ENCODE measurements around the gene DPF3. TPM values are rescaled to one million over a fixed set of nuclear protein-coding genes. Genes with fewer than 3 reads are reported as not detected.

Gene DPF3
- polyA plus RNA-seq, 1 experiment, result 3.6 TPM

GRCh38 chr14:72599579-72600470, 294.1 kb downstream of the DPF3 start:
- no peak for DNase-seq (ENCODE audit: low read depth)
- POLR2A ChIA-PET, result no interaction called here
- CTCF ChIA-PET, result no interaction called here
- Histone ChIP-seq H3K4me3 (ENCODE audit: low read depth, low read length) (no peak overlapping the region), H3K27me3 (ENCODE audit: control insufficient read depth, insufficient read depth, low read length) (no peaks in the 10 kb centered on the region), H3K36me3 (ENCODE audit: control insufficient read depth, insufficient read depth, low read length) (no peaks in the 10 kb centered on the region)
- TF ChIP-seq CTCF (IDR thresholded peaks at IDR 0.05; ENCODE audit: insufficient read depth, low read depth, low read length), result no peak

GRCh38 chr14:72598306-72598705, 295.6 kb downstream of the DPF3 start:
- no peak for DNase-seq (ENCODE audit: low read depth)
- Histone ChIP-seq H3K36me3 (ENCODE audit: control insufficient read depth, insufficient read depth, low read length) (no peaks in the 10 kb centered on the region), H3K4me3 (ENCODE audit: low read depth, low read length) (no peak overlapping the region), H3K27me3 (ENCODE audit: control insufficient read depth, insufficient read depth, low read length) (no peaks in the 10 kb centered on the region; the same call in 1 of the 2 replicates)
- POLR2A ChIA-PET, result no interaction called here
- TF ChIP-seq CTCF (IDR thresholded peaks at IDR 0.05; ENCODE audit: insufficient read depth, low read depth, low read length), result no peak
- CTCF ChIA-PET, result interaction anchor here (0.6 to 1.5 kb wide), 2 partner anchors 9 to 10 kb away, joined by 3 read pairs; no protein-coding TSS in a partner anchor

GRCh38 chr14:72597252-72598233, 296.4 kb downstream of the DPF3 start:
- CTCF ChIA-PET, result interaction anchor here (0.6 to 1.5 kb wide), 4 partner anchors 8 to 735 kb away, joined by 3 read pairs; no protein-coding TSS in a partner anchor
- Histone ChIP-seq H3K27me3 (ENCODE audit: control insufficient read depth, insufficient read depth, low read length) (no peaks in the 10 kb centered on the region; the same call in 1 of the 2 replicates), H3K36me3 (ENCODE audit: control insufficient read depth, insufficient read depth, low read length) (no peaks in the 10 kb centered on the region), H3K4me3 (ENCODE audit: low read depth, low read length) (no peak overlapping the region)
- POLR2A ChIA-PET, result no interaction called here
- TF ChIP-seq CTCF (IDR thresholded peaks at IDR 0.05; ENCODE audit: insufficient read depth, low read depth, low read length), result no peak
- DNase-seq (ENCODE audit: low read depth), result no peak

GRCh38 chr14:72595152-72595862, 298.6 kb downstream of the DPF3 start:
- H3K36me3 ChIP-seq (ENCODE audit: control insufficient read depth, insufficient read depth, low read length), result no peaks in the 10 kb centered on the region
- POLR2A ChIA-PET, result no interaction called here
- peaks cover 3% of the 10 kb centered on the region; the same call in 1 of the 2 replicates for H3K27me3 ChIP-seq (ENCODE audit: control insufficient read depth, insufficient read depth, low read length)
- DNase-seq (ENCODE audit: low read depth), result no peak
- no peak overlapping the region for H3K4me3 ChIP-seq (ENCODE audit: low read depth, low read length)
- TF ChIP-seq CTCF (IDR thresholded peaks at IDR 0.05; ENCODE audit: insufficient read depth, low read depth, low read length), result no peak
- CTCF ChIA-PET, result no interaction called here
